ENCODE data around the gene NDUFA9. TPM values are rescaled to one million over a fixed set of nuclear protein-coding genes. Genes with fewer than 3 reads are reported as not detected.

NDUFA9 gene
- 101 and 160 TPM in 2 replicates for total RNA-seq (2014; rRNA removed; shearing (Covaris generic))

DNA sequence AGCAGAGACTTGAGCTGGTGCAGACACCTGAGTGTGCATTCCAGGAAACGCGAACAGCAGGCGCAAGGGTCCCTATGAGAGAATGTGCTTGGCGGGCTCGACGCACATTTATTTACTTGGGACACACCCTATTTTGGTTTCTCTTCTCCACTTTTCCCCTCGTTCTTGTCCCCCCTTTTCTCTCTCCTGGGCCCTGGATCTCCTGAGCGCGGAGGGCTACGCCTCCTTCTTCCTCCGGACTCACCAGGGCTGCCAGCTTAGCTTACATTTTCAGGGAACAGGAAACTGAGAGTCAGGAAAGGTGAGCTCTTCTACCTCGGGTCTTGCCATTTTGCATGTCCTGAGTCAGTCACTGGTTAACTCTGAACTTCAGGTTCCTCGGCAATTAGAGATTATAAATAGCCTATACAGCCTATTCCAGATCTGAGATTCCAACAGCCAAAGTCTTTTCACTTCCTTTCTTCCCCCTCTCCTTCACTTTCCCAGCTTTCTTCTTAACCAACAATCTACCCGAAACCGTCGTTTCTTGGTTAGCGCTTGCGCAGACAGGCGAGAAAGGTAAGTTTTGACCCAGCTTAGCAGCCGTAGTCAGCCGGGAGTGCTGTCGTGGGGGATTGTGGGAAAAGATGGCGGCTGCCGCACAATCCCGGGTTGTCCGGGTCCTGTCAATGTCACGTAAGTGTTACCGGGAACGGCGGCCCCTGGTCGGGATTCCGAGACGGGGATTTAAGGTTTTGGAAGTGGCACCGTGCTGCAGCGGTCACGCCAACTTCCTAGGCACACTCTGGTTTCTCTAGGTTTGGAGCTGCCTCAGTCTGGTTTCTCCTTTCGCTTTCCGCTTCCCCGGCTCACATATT, at the start of gene NDUFA9, which contains the start of gene AKAP3:
NDUFA9 (plus strand) TSS at position 614 of the 857 bp plus-strand sequence; CDS start at position 627, 13 bp downstream.
AKAP3 (minus strand) TSS at position 551 of the 857 bp plus-strand sequence. CDS start 10,855 bp downstream, outside the sequence.
- in situ Hi-C loops (cut with HindIII; ENCODE audit: low sequenced_read_pairs), result no loop called here

DNA sequence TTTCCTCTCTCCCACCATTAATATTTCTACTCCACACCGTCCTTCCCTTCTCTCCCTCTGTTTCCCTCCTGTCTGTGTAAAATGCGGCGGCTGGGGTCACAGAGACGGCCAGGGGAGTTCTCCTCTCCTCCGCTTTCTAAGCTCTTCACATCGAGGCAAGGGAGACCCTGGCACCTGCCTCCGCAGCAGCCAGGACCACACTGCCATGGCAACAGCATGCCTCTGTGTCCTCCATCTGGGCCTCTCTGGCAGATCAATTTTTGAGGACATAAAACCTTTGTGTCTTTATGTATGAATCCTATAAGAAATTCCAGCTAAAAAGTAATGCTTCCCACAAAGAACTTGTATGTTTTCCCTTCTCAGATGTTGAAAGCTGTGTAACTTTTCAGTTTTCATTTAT, 45.5 kb upstream of the NDUFA9 start:
- in situ Hi-C loops (cut with HindIII; ENCODE audit: low sequenced_read_pairs), result no loop called here
- DNase-seq (ENCODE audit: low spot score), result peak; percentile 13

More for the DNA sequence above, at the start of gene NDUFA9, which contains the start of gene AKAP3:
- peak; percentile 88 for DNase-seq (ENCODE audit: low spot score)

DNA sequence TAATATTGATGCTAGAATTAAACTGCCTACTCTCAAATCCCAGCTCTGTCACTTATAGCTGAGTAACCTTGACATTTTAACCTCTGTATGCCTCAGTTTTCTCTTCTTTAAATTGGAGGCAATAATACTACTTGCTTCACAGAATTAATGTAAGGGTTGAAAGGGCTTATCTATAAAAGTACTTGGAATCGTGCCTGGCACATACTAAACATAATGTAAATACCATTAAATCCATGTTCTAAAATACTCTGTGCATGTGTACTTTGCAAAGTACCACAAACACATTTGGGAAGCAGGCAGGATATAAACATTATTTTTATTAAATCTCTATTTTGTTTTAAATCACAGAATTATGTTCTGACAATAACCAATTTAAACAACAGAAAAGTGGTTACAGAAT, 45.0 kb upstream of the NDUFA9 start:
- in situ Hi-C loops (cut with HindIII; ENCODE audit: low sequenced_read_pairs), result no loop called here
- no peak for DNase-seq (ENCODE audit: low spot score)

DNA sequence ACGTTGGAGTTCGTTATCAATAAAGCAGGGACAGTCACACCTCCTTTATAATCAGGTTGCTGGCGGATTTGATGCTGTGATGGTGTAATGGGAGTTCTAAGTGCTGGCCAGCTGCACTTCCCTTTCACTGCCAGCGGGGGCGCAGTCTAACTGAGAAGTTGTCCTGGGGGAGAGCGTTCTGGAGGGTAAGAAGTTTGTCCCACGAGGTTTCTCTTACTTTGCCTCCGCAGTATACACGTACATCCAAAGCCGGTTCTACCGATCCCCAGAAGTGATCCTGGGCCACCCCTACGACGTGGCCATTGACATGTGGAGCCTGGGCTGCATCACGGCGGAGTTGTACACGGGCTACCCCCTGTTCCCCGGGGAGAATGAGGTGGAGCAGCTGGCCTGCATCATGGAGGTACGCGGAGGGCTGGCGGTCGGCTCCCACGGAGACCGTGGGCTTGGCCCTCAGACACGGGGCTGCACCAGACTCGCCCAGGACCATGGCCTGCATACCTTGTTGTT, 44.2 kb upstream of the NDUFA9 start:
- DNase-seq (ENCODE audit: low spot score), result peak; percentile 92
- in situ Hi-C loops (cut with HindIII; ENCODE audit: low sequenced_read_pairs), result no loop called here

DNA sequence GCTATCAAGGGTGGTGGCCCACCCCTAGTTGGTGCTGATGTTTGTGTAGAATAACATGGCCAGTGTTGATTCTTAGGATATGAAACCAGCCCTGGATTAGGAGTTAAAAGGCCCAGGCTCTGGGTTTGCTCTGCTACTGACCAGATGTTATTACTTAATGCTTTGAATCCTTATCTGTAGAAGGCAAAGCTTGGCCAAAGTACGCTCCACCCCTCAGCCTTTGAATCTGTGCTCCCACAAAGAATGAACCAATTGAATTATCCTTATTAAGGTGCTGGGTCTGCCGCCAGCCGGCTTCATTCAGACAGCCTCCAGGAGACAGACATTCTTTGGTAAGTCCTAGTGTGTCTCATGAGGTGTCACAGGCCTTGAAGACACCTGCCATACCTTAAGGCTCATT, 41.9 kb upstream of the NDUFA9 start:
- DNase-seq (ENCODE audit: low spot score), result no peak

DNA sequence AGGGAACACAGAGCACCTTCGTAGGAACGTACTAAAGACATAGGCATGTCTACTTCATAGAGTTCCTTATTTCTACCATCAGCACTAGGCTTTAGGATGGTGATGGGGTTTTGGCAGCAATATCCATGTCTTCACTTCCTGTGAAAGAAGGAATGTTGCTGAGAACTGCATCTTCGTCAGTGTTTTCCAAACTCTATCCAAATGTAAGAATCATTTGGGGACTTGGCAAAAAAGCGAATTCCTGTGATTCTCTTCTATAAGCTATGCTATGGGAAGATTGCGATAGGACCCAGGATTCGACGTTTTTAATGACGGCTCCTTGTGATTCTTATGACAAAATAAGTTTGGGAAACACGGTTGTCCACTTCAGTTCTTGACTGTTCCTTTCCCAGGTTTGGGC, 39.8 kb upstream of the NDUFA9 start:
- in situ Hi-C loops (cut with HindIII; ENCODE audit: low sequenced_read_pairs), result no loop called here
- no peak for DNase-seq (ENCODE audit: low spot score)

More for the DNA sequence above, 41.9 kb upstream of the NDUFA9 start:
- in situ Hi-C loops (cut with HindIII; ENCODE audit: low sequenced_read_pairs), result no loop called here

DNA sequence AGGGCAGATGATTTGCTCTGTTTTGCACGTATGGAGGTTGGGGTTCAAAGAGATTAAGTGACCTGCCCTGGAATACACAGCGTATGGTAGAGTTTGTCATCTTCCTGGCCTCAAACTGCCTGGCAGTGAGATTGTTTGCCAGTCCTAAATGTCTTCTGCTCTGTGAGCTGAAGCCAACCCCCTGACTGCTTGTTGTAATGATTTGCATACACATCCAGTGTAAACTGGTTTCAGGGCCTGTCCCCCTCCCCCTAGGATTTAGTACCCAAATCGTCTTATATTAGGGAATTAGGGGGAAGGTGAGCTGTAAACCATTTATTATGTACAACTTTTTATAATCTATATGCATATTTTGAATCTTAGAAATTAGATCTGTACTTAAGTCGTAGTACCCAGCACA, 38.4 kb upstream of the NDUFA9 start:
- DNase-seq (ENCODE audit: low spot score), result no peak
- in situ Hi-C loops (cut with HindIII; ENCODE audit: low sequenced_read_pairs), result no loop called here

DNA sequence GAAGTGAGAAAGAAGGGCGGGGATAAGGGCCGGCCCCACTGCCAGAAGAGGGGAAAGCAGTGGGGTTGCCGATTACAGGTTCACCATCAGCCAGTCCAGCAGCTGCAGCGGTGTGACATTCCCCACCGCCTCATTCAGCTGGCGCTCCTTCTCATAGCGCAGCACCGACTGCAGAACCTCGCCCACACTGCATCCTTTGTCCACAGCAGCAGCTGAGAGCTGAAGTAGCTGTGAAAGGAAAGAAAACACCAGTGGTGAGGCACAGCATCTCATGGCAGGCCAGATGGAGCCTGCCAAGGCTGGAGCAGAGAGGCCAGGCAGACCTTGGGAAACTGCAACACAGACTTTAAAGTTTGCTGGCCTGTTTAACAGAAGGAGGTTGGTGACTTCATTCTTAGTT, 33.2 kb upstream of the NDUFA9 start:
- in situ Hi-C loops (cut with HindIII; ENCODE audit: low sequenced_read_pairs), result no loop called here
- DNase-seq (ENCODE audit: low spot score), result no peak

DNA sequence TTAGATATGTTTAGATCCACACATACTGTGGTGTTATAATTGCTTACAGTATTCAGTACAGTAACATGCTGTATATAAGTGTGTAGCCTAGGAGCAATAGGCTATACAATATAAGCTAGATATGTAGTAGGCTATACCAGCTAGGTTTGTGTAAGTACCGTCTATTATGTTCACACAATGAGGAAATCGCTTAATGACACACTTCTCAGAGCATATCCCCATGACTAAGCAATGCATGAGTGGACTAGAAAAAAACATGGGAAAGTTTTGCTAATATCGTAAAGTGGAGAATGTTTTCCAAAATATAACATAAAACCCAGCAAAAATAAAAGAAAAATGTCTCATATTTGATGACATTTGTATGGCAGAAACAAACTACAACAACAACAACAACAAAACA, 27.4 kb upstream of the NDUFA9 start:
- DNase-seq (ENCODE audit: low spot score), result no peak
- in situ Hi-C loops (cut with HindIII; ENCODE audit: low sequenced_read_pairs), result no loop called here

DNA sequence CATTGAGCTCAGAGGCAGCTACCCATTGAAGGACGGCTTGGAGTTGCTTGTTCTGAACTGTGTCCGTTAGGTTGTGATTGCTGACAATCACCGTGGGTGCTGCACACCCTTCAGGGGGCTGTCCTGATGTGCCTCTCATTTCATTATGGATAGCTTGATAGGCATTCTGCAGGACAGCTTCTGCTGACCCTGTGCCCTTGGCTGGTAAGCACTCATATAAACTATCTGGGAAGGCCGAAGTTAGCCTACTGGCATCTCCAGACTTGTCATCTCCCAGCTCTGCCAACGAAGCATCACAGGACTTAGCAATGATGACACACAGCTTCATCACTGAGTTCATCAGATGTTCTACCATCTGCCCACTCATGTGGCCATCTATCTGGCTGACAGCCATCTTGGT, 22.4 kb upstream of the NDUFA9 start:
- no peak for DNase-seq (ENCODE audit: low spot score)

DNA sequence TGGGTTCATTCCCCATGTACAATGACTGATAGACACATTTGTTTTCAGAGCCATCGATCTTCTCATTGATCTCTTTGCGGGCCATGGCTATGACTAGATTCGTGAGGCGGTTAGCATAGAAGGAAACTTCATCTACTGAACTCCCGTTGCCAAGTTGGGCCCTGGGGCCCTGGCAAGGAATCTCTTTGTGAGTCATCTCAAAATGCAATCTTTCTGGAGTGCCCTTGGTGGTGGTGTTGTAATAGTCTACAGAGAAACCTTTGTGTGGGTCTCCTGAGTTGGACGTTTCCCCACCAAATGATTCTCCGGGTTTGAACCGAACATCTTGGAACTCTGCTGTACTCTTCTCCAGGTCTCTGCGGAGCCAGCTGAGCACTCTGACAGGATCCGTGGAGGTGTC, 20.5 kb upstream of the NDUFA9 start:
- in situ Hi-C loops (cut with HindIII; ENCODE audit: low sequenced_read_pairs), result no loop called here
- no peak for DNase-seq (ENCODE audit: low spot score)

More for the DNA sequence above, 22.4 kb upstream of the NDUFA9 start:
- in situ Hi-C loops (cut with HindIII; ENCODE audit: low sequenced_read_pairs), result no loop called here

DNA sequence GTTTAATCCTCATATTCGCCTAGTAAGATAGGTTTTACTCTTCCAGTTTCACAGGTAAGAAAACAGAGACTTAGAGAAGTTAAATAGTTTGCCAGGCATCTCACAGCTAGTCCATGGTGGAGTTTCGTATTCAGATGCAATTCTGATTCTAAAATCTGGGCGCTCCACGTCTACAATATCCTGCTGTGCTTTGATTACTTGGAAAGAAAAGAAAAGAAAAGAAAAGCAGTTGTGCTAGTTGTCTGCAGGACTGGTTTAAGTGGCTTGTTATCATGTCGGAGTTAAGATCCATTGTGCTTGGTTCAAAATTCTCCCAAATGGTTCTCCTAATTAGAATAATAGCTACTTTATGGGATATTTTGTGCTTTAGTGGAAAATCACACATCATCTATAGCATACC, 18.7 kb upstream of the NDUFA9 start:
- DNase-seq (ENCODE audit: low spot score), result no peak
- in situ Hi-C loops (cut with HindIII; ENCODE audit: low sequenced_read_pairs), result no loop called here

DNA sequence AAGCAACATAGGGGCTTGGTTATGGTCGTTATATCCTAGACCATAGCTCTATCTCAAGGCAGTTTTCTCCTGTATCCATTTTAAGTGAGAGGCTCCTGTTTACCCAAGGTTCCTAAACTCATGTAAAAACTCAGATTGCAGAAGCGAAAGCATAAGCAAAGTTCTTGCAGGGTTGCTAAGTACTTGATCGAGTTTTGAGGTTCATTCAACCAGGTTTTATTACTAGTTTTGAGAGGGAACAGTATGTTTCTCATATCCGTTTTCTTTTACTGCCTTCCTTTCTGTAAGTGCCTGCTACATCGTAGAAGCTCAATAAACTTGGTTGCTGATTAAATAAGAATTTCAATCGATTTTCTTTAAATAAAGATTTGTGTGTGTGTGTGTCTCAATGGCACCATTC, 5.2 kb upstream of the NDUFA9 start:
- in situ Hi-C loops (cut with HindIII; ENCODE audit: low sequenced_read_pairs), result no loop called here
- DNase-seq (ENCODE audit: low spot score), result no peak

DNA sequence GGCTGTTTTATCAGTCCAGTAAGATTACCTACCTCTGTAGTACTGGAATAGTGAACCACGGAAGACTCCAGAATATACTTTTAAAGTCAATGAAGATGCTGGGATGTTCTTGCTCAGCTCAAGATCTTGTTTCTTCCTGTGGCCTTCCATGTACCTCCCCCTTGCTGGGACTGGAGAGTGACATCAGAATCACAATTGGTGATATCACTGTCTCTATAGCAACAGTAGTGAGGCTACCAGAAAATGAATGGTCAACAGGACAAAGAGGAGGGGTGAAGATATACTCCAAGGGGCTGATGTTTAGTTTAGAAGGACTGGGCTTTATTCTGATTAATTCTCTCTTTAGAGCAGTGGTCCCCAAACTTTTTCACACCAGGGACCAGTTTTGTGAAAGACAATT, 3.9 kb upstream of the NDUFA9 start:
- in situ Hi-C loops (cut with HindIII; ENCODE audit: low sequenced_read_pairs), result no loop called here
- no peak for DNase-seq (ENCODE audit: low spot score)

DNA sequence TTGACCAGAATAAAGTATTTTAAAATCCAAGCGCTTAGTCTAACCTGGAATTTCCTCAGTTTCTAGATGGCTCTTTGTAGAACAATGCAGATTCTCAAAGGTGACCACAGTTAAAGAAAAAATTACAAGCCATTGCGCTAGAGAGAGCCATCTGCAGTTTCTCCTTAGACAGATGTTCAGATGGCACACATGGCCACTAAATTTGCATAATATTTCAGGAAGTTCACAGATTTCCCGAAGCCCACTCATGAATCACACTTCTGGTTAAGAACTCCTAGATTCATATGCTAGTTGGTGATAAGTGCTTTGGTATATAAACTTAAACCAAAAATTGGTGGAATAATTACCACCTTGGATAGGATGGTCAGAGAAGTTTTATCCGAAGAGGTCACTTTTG, 812 bp upstream of the NDUFA9 start:
- no peak for DNase-seq (ENCODE audit: low spot score)
- in situ Hi-C loops (cut with HindIII; ENCODE audit: low sequenced_read_pairs), result no loop called here

DNA sequence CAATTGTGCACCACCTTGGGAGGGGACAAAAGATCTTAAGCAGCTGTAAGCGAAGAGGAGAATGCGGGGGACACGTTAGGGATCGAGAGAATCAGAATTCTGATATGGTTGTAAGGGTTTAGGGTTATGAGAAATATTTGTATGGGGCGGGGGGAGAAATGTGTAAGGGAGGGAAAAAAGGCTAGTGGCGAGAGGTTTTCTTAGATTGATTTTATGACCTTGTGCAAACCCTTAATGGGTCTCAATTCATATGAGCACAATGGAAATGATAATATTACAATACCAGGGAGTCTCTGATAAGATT, 396 bp downstream of the NDUFA9 start:
- DNase-seq (ENCODE audit: low spot score), result no peak
- in situ Hi-C loops (cut with HindIII; ENCODE audit: low sequenced_read_pairs), result no loop called here

DNA sequence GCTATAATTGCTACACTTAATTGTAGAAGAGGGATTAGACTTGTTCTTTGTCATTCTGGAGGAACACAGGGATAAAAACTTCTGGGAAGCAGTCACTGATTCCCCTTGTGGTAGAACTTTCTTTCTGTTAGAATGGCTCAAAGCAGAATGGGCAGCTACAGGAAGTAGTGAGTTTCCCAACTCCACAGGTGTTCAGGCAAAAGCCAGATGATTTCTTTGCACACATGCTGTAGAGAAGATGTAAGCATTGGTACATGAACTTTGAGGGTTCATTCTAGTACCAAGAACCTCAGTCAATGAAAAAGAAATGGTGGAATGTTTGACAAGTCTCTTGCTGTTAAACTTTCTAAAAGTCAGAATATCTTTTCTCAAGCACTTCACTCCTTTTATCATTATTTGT, 4.3 kb downstream of the NDUFA9 start:
- in situ Hi-C loops (cut with HindIII; ENCODE audit: low sequenced_read_pairs), result no loop called here
- no peak for DNase-seq (ENCODE audit: low spot score)

DNA sequence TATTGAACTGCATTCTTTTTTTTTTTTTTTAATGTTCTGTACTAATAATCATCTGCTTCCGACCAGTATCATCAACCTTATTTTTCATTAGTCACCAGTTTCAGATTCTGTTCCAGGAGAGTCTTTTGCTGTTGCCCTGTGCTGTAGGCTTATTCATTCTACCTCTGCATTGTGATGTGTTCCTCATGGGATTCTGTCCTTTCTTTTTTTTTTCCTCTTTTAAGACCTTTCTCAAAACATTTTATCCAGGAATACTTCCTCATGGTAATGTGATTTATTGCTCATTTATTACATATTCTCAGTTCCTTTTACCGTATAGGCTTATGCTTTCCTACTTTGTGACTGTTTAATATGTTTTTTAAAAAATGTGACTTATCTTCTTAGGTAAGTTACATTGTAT, 4.8 kb downstream of the NDUFA9 start:
- in situ Hi-C loops (cut with HindIII; ENCODE audit: low sequenced_read_pairs), result no loop called here
- no peak for DNase-seq (ENCODE audit: low spot score)

DNA sequence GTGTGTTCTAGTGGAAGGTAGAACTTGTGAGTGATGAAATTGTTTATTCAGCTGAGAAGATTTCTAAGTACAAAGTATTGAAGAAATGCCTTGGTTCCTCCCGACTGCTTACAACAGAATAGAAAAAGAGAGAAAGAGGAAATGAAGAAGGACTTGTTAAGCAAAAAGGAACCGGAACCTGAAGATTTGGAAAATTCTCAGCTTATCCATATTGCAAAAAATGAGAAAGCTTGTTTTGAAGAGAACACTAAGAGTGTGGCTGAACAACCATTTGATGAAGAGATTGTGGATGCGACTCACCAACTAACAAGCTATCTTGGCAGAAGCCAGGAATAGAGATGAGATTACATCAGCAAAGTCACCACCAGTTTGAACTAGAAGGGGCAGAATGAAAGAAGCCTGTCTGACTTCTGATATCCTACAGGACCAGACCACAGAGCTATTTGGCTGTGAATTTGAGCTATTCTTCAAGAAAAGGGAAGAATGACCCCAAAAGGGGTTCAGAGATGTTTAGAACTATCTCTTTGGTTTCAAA, 15.1 kb downstream of the NDUFA9 start:
- DNase-seq (ENCODE audit: low spot score), result no peak

DNA sequence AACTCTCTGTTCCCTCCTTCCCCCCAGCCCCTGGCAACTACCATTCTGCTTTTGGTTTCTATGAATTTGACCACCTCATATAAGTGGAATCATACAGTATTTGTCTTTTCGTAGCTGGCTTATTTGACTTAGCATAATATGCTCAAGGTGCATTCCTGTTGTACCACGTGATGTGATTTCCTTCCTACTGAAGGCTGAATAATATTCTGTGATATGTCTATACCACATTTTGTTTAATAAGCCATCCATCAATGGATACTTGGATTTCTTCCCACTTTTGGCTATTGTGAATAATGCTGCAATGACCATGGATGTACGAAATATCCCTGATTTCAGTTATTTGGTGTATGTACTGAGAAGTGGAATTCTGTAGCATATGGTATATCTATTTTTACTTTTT, 16.3 kb downstream of the NDUFA9 start:
- in situ Hi-C loops (cut with HindIII; ENCODE audit: low sequenced_read_pairs), result no loop called here
- DNase-seq (ENCODE audit: low spot score), result no peak

More for the DNA sequence above, 15.1 kb downstream of the NDUFA9 start:
- in situ Hi-C loops (cut with HindIII; ENCODE audit: low sequenced_read_pairs), result no loop called here

DNA sequence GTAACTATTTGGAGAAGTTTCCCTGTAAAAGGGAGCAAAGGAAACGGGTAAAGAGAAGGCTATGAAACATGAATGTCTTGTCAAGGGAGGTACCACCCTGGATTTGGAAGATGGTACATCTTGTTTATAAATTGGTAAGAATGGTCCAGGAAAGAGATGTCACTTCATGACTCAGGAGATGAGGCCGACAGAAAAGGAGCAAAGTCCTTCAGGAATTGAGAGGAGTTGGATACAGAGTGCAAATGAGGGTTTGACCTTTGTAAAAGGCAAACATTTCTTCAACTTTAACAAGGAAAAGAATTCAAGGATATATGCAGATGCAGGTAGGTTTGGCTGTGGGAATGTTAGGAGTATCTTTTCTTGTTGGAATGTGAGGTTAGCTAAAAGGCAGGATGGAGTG, 30.8 kb downstream of the NDUFA9 start:
- no peak for DNase-seq (ENCODE audit: low spot score)
- in situ Hi-C loops (cut with HindIII; ENCODE audit: low sequenced_read_pairs), result no loop called here

Measured in G401 (cell line).